OCI-M2 (cell line): Measurements from ENCODE around the gene SSPN.

ENCODE experiments used
- DNase-seq: peaks from one replicate; lab custom pipeline; 2025; ENCODE audit not compliant: unreplicated experiment; lab: John Stamatoyannopoulos, UW

Gene SSPN

DNA sequence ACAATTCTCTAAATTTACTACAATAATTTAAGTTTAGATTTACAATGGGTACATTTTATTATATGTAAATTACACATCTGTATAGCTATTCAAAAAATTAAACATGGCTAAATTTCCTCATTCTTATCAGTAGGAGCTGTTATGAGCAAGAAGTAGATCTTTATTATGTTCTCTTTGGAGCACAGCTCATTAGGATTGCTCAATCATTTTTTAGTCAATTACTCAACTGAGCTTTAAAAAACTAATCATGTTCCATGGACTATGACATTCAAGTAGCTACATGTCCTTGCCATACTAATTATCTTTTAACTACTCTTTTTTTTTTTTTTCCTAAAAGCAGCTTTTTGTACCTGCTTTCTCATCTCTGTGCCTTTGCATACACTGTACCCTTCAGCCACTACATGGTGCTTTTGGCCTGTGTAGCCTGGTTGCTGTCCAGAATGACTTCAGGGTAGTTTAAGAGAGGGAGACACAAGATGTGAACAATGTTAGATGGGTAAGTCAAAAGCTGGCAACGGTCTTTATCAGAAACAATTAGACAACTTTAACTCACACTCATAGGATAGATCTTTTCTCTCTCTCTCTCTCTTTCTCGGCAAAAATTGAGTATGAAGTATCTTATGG, 69.0 kb downstream of the SSPN start:
- DNase-seq = no peak

DNA sequence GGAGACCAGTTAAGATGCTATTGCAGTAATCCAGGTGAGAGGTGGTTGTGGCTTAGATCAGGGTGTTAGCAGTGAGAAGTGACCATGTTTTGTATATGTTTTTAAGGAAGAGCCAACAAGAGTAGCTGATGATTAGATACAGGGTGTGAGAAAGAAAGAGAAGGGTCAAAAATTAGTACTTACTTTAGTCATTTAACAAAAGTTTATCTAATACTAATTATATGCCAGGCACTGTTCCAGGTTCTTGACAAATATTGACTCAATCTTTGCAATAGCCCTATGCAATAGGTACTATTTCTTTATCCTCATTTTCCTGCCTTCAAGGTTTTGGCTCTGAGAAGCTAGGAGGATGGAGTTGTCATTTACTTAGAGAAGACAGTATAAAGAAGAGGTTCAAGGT, 70.2 kb downstream of the SSPN start:
- DNase-seq = no peak

DNA sequence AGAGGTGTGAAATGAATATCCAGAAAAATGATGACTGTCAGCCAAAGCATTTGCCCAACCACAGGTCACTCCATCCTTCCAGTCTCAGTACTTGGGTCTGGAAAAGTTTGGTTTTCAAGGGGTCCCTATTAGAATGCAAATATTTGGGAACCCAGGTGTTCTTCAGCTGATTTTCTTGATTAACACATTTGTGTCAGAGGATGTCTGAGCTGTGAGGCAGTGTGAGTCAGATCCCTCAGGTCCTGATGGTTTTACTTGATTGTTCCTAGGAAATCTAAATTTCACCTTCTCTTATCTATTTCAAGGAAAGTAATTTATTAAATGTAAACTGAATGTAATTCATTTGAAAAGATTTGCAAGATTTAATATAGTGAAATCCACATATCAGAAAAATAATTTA, 71.5 kb downstream of the SSPN start:
- DNase-seq = no peak

DNA sequence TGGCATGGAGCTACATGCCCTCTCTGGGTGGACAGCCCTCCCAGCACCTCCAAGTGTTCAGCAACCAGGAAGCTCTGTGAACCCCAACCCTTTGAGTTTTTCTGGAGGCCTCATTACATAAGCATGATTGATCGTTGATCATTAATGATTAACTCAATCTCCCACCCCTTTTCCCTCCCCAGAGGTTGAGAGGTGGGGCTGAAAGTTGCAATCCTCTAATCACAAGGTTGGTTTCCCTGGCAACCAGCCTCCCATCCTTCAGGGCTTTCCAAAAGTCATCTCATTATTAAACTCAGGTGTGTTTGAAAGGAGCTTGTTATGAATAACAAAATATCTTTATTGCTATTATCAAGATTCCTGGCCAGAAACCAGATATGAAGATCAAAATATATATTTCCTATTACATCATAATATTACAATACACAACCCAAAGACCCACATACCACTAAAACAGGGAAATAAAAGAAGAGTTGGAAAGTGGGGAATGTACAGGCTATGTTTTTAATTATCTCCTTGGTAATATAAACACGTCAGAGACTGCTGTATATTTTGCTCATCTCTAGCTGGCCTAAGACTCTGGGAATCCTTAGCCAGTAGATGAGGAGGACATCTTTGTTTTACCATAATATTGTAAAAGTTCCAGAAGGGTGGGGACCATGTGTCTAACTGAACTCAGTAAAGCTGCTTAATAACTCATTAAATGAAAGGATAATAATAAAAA, 73.6 kb downstream of the SSPN start:
- no peak for DNase-seq

DNA sequence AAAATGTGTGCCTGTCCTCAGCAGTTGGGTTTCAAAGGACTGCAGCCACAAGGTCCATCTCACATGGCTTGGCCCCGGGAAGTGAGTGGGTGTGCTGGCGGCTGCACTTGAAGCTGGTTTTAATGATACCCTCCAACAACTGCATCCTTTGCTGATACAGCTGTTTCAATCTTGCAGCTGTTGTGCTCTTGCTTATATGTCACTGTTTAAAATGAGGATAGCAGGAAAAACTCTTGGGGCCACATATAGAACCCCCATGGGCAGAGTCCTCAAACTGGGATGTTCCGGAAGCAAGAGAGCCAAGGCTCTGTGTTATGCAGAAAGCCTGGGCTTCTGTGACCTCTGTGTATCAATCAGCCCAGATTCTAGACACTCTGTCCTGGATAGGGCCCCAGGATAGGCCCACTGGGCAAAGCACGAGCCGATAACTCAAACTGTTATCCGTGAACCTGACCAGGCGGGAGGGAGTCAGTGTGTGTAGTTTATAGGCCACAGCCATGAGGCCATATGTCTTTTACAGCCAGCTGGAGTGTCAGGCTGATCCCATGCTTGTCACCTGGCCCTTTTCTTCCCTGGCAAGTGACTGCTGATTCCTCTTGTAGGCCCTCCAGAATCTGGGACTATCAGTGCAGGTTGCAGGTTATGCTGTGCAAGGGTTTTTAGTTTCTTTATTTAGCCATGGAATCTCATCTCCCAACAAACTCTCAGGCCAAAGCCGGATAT, 74.3 kb downstream of the SSPN start:
- no peak for DNase-seq

DNA sequence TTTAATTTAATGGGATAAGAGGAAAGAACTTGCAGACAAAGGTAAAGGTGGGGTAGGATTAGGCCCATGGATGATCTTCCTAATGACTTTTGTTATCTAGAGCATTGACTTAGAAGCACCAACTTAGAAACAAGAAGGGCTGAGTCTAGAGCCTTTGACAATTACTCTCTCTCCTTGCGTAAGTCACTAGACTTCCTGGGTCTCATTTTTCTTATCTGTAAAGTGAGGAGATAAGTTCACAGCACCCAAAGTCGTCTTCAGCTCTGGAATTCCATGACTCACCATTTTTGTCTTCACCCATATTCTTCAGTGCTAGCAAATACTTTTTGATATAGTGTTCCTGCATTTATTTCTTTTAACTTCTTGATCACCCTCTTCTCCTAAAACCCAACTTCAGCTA, 75.7 kb downstream of the SSPN start:
- no peak for DNase-seq

DNA sequence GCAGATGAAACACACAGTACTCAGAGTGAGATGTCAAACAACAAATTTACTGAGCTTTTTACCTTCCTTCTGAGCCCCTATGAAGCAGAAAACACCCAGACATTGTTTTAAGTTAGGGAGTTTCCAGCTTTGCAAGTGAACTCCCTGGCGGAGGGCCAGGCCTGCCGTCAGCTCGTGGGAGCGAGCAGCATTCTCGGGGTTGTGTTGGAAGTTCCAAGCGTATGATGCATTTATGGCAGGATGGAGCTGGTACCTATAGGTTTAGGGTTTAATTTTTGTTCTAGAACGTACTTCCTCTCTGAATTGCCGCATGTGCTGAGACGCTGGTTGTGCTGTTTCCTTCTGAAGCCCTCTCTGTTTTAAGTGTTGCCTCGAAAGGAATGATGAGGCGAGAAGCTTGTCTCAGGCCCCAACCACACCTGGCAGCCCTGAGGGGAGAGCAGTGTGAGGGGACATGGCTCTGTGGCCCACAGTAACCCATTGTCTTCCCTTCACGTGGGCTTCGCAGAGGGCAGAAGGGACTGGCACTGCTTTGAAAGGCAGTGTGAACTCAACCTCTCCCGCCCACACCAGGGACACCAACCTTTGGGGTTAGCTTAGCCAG, 76.6 kb downstream of the SSPN start:
- DNase-seq = no peak

DNA sequence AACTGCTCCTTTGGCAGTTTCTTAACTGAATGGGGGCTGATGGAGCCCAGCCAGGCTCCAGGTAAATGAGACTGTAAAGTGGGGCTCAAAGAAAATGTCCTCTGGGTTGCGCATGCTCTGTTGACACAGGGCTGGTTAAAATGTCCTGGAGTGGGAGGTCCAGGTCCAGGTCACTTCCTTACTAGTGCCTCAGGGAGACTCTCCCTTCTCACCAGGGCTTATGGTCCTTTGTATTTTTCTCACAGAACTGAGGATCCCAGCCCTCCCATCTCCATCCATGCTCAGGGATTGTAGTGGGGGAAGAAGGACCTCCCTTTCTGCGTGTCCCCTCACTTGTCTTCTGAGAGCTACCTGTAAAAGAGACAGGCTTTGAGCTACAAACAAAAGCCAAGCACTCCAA, 77.5 kb downstream of the SSPN start:
- DNase-seq = no peak

DNA sequence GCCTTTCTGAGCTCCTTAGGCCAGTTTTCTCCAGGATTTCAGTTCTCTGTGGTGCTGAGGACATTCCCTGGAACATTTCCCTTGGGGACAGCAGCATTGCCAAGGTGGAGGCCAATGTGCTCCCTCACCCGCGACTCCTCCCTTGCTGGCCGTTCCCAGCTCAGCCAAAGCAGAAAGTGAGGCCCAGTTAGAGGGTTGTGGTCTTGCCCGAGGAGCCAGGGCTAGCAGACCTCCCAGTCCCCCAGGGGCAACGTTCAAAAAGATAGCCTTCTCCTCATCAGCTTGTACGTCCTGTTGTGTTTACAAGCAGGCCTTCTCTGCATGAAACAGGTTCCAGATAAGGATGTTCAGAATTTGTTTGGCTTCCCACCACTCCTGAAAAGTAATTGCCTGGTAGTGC, 78.4 kb downstream of the SSPN start:
- no peak for DNase-seq

DNA sequence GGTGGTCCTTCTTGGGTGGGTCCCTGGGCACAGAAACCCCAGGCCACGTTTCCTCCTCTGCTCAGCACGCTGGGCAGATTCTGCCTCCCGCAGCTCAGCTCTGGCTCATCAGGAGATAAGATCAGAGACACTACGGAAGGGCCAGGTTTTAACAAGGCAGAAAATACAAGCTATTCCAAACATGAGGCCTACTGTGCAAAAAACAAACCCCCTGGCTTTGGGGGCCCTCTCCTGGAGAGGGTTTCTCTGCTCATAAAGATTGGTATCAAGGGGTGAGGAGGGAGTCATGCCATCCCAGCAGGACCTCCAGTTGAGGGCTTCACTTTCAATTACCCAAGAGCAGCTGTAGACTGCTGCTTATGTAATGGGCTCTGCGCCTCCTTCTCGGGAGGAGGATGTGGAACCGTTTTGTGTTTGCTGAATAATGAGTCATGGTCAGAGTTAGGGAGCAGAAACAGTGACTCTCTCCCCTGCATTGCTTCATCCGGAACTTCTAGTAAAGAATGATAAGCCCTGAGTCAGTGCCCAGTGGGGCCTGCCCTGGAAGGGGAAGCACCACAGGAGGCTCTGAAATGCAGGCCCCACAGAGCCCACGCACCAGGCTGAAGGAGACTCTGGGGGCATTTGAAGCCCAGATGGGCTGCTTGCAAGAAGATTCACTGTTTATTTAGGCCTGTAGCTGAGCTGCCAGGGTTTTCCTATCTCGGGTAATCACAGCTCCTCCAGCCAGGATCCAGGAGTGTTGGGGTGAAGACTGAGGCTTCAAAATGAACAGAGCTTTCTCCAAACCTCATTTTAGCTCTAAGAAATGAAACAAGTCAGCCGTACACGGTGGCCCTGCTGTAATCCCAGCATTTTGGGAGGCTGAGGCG, 79.3 kb downstream of the SSPN start:
- no peak for DNase-seq

DNA sequence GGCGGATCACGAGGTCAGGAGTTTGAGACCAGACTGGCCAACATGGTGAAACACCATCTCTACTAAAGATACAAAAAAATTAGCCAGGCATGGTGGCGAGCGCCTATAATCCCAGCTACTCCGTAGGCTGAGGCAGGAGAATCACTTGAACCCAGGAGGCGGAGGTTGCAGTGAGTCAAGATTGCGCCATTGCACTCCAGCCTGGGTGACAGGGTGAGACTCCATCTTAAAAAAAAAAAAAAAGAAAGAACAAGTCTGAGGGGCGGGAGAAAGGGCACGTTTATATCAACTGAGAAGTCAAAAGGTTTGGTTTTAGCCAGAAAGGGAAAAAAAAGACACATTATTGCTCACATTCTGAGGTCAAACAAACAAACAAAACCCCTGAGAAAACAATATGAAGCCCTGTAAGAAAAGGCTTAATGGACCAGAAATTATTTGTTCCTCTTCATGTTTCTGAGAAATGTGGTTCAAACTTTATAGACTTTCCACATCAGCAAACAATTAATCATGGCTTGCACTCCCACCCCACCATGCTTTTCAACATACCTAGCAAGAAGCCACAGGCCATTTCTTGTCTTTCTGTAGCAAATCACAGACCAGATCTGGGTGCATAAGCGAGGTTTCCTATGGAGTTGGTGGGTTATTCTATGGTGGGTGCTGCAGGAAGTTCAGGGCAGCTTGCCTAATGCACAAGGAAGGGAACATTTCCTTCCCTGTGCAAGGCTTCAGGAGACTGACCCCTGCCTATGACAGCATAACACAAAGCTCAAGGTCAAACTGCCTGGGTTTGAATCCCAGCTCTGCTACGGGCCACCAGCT, 80.1 kb downstream of the SSPN start:
- no peak for DNase-seq

DNA sequence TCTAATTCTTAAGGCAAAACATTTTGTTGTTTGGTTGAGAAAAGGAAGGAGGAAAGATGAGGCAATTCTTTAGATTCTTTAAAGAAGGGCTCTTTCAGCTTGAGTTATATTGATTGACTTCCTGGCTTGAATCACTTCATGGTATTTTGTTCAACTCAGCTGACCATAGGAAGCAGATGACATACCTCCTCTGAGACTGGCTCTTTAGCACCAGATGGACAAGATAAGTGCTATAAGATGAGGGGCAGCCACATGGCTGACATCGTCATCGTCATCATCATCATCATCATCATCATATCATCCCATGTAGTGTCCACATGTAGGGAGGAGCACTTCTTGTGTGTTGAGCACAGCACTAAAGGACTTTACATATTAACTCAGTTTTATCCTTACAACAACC, 81.3 kb downstream of the SSPN start:
- no peak for DNase-seq

DNA sequence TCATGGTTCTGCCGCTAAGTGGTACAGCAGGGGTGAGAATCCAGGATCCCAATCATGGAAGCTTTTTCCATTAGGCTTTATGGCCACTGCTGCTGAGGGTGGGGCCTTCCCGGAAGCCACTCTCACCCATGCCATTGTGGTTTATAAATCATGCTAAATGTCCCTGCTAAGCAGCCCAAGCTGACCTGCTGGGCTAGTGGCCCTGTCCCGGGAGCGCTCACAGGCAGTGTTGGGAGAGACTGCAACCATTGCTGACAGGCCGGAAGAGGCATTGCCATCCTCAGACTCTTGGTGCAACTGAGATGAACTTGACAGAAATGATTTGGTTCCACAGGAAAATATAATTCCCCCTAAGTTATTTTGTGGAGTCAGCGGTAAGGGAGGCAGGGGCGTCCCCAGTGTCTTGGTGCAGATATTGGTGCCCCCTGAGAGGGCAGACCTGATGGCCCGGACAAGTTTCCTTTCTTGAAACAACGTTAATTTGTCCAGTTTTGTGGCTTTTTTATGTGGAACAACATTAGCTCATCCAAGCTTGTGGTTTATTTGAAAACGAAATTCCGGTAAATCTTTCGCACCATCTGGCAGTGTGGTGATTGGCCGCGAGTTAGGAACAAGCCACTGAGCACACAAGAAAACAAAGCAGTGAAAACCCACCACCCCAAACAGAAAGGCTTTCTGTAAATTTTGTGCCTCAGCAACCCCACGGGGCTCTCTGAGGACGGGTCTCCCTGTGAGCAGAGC, 82.3 kb downstream of the SSPN start:
- no peak for DNase-seq

DNA sequence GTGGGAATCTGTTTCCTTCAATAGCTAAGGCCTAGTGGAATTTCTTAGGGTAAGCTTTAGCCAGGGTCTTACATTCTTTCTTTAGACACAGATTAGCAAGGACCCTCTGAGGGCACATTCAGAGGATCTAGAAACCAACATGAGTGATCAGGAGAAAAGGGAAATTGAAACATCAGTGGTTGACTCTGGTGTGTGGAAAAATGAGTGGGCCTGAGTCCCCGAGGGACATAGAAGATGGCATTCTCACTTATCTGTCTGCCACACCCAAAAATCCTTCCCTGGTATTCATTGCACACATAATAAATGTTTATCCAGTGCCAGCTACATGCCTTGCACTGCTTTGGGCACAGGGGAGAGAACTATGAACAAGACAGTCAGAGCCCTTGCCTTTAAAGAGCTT, 82.9 kb downstream of the SSPN start:
- no peak for DNase-seq

DNA sequence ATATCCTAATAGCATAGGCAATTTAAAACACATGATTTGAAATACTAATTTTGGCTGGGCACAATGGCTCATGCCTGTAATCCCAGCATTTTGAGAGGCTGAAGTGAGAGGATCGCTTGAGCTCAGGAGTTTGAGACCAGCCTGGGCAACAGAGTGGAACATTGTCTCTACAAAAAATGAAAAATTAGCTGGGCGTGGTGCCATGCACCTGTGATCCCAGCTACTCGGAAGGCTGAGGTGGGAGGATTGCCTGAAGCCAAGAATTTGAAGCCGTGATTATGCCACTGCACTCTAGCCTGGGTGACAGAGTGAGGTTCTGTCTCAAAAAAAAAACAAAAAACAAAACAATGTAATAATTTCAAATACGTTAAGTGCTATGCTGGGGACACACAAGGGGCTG, 83.3 kb downstream of the SSPN start:
- no peak for DNase-seq

DNA sequence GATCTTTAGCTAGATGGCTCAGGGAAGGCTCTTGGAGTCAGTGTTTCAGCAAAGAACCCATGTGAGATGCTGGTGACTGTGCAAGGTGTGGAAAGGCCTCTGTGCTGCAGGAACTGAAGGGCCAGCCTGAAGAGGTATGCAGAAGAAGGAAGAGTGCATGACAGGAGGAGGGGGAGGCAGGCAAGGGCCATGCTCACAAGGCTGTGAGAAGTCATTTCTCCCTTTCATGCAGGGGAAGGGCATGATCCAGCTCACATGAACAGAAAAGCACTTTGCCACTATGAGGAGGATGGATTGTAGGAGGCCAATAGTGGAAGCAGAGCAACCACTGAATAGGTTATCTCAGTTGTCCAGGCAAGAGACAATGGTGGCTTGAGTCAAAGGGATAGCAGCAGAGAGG, 83.7 kb downstream of the SSPN start:
- no peak for DNase-seq

DNA sequence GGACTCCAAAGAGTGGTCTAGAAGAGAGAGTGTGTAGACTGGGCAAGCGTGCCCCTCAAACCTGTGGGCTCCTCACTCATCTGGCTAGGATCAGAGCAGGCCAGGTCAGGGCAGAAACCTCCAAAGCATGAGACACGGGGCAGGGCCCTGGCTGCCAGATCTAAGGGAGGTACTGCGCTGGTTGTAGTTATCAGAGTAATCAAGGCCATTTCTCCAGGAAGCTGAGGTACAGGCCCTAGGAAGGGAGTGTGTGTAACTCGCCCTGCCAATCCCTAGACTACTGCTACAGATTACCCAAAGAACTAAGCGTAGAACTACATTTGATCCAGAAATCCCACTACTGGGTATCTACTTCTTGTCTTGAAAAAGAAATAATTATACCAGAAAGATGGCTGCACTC, 84.5 kb downstream of the SSPN start:
- DNase-seq = no peak

DNA sequence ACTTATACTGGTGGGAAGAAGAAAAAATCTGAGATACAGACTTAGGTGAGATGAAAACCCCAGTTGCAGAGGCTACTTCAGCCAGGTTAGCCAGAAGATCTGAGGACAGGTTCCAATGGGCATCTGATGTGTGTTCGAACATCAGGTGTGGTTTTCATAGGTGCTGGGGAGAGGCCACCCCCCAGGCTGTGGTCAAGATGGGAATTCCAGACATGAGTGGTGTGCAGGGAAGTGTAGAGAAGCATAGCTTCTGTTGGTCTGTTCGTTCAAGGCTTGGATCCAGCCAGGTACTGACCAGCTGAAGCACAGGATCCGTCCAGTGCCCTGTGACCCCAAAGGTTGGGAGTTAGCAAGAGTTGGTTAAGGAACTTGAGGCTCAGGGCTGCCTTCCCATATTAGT, 85.5 kb downstream of the SSPN start:
- no peak for DNase-seq

DNA sequence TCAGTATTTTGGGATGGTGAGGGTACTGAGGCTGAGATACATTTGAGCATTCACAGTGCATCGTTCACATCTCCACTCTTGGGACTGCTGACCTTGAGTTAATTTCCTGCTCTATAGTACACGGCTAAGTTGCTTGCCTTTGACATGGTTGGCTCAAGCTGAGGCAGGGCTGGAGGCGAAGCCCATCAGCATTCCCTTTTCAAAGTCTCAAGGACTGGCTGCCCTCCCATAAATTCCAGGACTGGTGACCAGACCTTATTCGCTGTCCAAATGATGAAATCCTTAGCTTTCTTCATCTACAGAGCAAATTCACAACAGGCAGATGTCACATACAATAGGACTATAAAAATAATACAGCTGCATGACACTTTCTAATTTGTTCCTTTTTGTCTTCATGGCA, 85.9 kb downstream of the SSPN start:
- DNase-seq = no peak
